Lower lobe of right lung (tissue), 2 donors: ENCODE measurements around the gene GALT. TPM values are rescaled to one million over a fixed set of nuclear protein-coding genes. Genes with fewer than 3 reads are reported as not detected.

Experiments
- ATAC-seq, 2 donors: fragments of 200-7000 bp; cut with Tn5 transposase; one replicate each; pipeline ENCODE4 v1.9.1; 2020 to 2022; ENCODE audit warnings: mild to moderate bottlenecking in 2 of 2, moderate library complexity in 2 of 2
- DNase-seq: peaks from one replicate; pipeline ENCODE4 v3.0.0-alpha.2; 2020
- H3K27ac ChIP-seq: fragments of 200-600 bp; one replicate; pipeline ENCODE4 v1.8.0; 2022
- H3K27me3 ChIP-seq: fragments of 200-600 bp; one replicate; pipeline ENCODE4 v1.8.0; 2022; ENCODE audit warnings: low read depth
- H3K36me3 ChIP-seq: fragments of 200-600 bp; one replicate; pipeline ENCODE4 v1.8.0; 2022; ENCODE audit warnings: mild to moderate bottlenecking
- H3K4me1 ChIP-seq: fragments of 200-600 bp; one replicate; pipeline ENCODE4 v1.8.0; 2022
- H3K4me3 ChIP-seq: fragments of 200-600 bp; one replicate; pipeline ENCODE4 v1.8.0; 2022; ENCODE audit warnings: mild to moderate bottlenecking
- H3K9me3 ChIP-seq: fragments of 200-600 bp; one replicate; pipeline ENCODE4 v1.8.0; 2022
- CTCF ChIP-seq: fragments of 200-600 bp; IDR thresholded peaks from one replicate; pipeline ENCODE4 v1.8.0; 2022; ENCODE audit warnings: antibody characterized with exemption, mild to moderate bottlenecking
- intact Hi-C: fragments of 100-400 bp; cut with DNase I; formaldehyde crosslinking; loops from one replicate; pipeline ENCODE4 v1.11.0; 2022
- total RNA-seq: library from RNA; stranded (reverse); fragmentation: NEBNext Ultra II Directional; extraction: Animal tissue kit (Norgen Biotek cat#: 25700); gene quantifications from one replicate; pipeline ENCODE4 v1.2.1, GENCODE V29; 2021
- donor health status: DM: no; HTN: yes; CAD: no; lungs with severe emphysema.

The GALT gene
- total RNA-seq, 1 donor from 2014 or later: 51.3 TPM

GRCh38 chr9:34642679-34643078, 3.8 kb upstream of the GALT start:
- H3K27ac ChIP-seq: no peak overlapping the region
- intact Hi-C loops: no loop called here
- H3K4me3 ChIP-seq: no peak overlapping the region
- no peak for TF ChIP-seq CTCF
- ATAC-seq (no peak), DNase-seq (no peak)
- H3K4me1 ChIP-seq: peaks cover 20% of the 10 kb centered on the region
- no peaks in the 10 kb centered on the region for H3K36me3 ChIP-seq
- no peaks in the 10 kb centered on the region for H3K27me3 ChIP-seq
- H3K9me3 ChIP-seq: no peaks in the 10 kb centered on the region

- no peak for TF ChIP-seq CTCF
These were observed 1.6 kb upstream of the GALT start for GRCh38 chr9:34644766-34645314.

GRCh38 chr9:34647084-34647403, 569 bp downstream of the GALT start:
- peak in 1 of 2 donors; percentile 13 for ATAC-seq
- no peaks in the 10 kb centered on the region for H3K9me3 ChIP-seq

More at GRCh38 chr9:34644766-34645314, 1.6 kb upstream of the GALT start:
- Histone ChIP-seq H3K27ac (no peak overlapping the region), H3K36me3 (peaks cover 18% of the 10 kb centered on the region), H3K27me3 (no peaks in the 10 kb centered on the region), H3K4me1 (peaks cover 17% of the 10 kb centered on the region), H3K9me3 (no peaks in the 10 kb centered on the region), H3K4me3 (no peak overlapping the region)
- ATAC-seq (no peak), DNase-seq (no peak)
- intact Hi-C loops: no loop called here

GRCh38 chr9:34647651-34648050, 1.2 kb downstream of the GALT start:
- peak overlapping the region; percentile 91 for H3K27ac ChIP-seq
- H3K36me3 ChIP-seq: peaks cover 29% of the 10 kb centered on the region
- intact Hi-C loops: no loop called here
- no peak for TF ChIP-seq CTCF
- peaks cover 35% of the 10 kb centered on the region for H3K4me1 ChIP-seq
- peak overlapping the region; percentile 92 for H3K4me3 ChIP-seq
- H3K27me3 ChIP-seq: no peaks in the 10 kb centered on the region
- no peaks in the 10 kb centered on the region for H3K9me3 ChIP-seq
- ATAC-seq (no peak), DNase-seq (no peak)

More at GRCh38 chr9:34647084-34647403, 569 bp downstream of the GALT start:
- Histone ChIP-seq H3K27me3 (no peaks in the 10 kb centered on the region), H3K4me1 (peaks cover 29% of the 10 kb centered on the region), H3K27ac (peak overlapping the region; percentile 91), H3K36me3 (peaks cover 29% of the 10 kb centered on the region), H3K4me3 (peak overlapping the region; percentile 92)
- intact Hi-C loops: no loop called here
- TF ChIP-seq CTCF: no peak
- DNase-seq: no peak

GRCh38 chr9:34648673-34649072, 2.2 kb downstream of the GALT start:
- Histone ChIP-seq H3K27me3 (no peaks in the 10 kb centered on the region), H3K4me3 (no peak overlapping the region), H3K27ac (no peak overlapping the region), H3K36me3 (peaks cover 29% of the 10 kb centered on the region), H3K9me3 (no peaks in the 10 kb centered on the region), H3K4me1 (peaks cover 43% of the 10 kb centered on the region)
- TF ChIP-seq CTCF: no peak
- ATAC-seq (no peak), DNase-seq (no peak)
- intact Hi-C loops: no loop called here
